ENCODE data around the gene MN1.

Gene MN1

GRCh38 chr22:27827604-27828587 lies 26.3 kb upstream of the MN1 start:
- DNase-seq (ENCODE audit: low read depth), result no peak

GRCh38 chr22:27825174-27825573 lies 23.6 kb upstream of the MN1 start:
- DNase-seq (ENCODE audit: low read depth), result no peak

GRCh38 chr22:27823221-27823620 lies 21.7 kb upstream of the MN1 start:
- DNase-seq (ENCODE audit: low read depth), result no peak

GRCh38 chr22:27820896-27821866 lies 19.6 kb upstream of the MN1 start:
- DNase-seq (ENCODE audit: low read depth), result no peak

- no peak for DNase-seq (ENCODE audit: low read depth)
Observed at GRCh38 chr22:27816552-27816951, 15.0 kb upstream of the MN1 start.

GRCh38 chr22:27815826-27816530 lies 14.4 kb upstream of the MN1 start:
- DNase-seq (ENCODE audit: low read depth), result no peak

- no peak for DNase-seq (ENCODE audit: low read depth)
Observed at GRCh38 chr22:27814993-27815392, 13.4 kb upstream of the MN1 start.

- no peak for DNase-seq (ENCODE audit: low read depth)
Observed at GRCh38 chr22:27811778-27812177, 10.2 kb upstream of the MN1 start.

- no peak for DNase-seq (ENCODE audit: low read depth)
Observed at GRCh38 chr22:27810609-27811151, 9.1 kb upstream of the MN1 start.

- DNase-seq (ENCODE audit: low read depth), result no peak
Observed at GRCh38 chr22:27809700-27810608, 8.4 kb upstream of the MN1 start.

- no peak for DNase-seq (ENCODE audit: low read depth)
Observed at GRCh38 chr22:27809226-27809603, 7.7 kb upstream of the MN1 start.

- DNase-seq (ENCODE audit: low read depth), result no peak
Observed at GRCh38 chr22:27808451-27809225, 7.1 kb upstream of the MN1 start.

- no peak for DNase-seq (ENCODE audit: low read depth)
Observed at GRCh38 chr22:27805841-27806240, 4.3 kb upstream of the MN1 start.

- DNase-seq (ENCODE audit: low read depth), result no peak
Observed at GRCh38 chr22:27804470-27805297, 3.1 kb upstream of the MN1 start.

- no peak for DNase-seq (ENCODE audit: low read depth)
Observed at GRCh38 chr22:27803841-27804415, 2.4 kb upstream of the MN1 start.

- no peak for DNase-seq (ENCODE audit: low read depth)
Observed at GRCh38 chr22:27802346-27803073, 954 bp upstream of the MN1 start.

GRCh38 chr22:27801202-27801615 lies 347 bp downstream of the MN1 start:
- no peak for DNase-seq (ENCODE audit: low read depth)

Data from GM04503 (cell line).